NCI-H748 treated with DMSO at 0.1 percent for 48 hours (cell line): ENCODE results near the gene CMIP.

ENCODE experiments used
- DNase-seq: peaks from one replicate; lab custom pipeline; 2025; lab: John Stamatoyannopoulos, UW

The CMIP gene

GRCh38 chr16:81748476-81749198, 304.0 kb downstream of the CMIP start:
- DNase-seq = no peak

GRCh38 chr16:81752225-81752875, 307.7 kb downstream of the CMIP start:
- DNase-seq = no peak

GRCh38 chr16:81752876-81753227, 308.2 kb downstream of the CMIP start:
- DNase-seq = no peak

- DNase-seq = no peak
These were observed 310.2 kb downstream of the CMIP start for GRCh38 chr16:81754858-81755257.

- DNase-seq = no peak
These were observed 311.5 kb downstream of the CMIP start for GRCh38 chr16:81755915-81756614.

- no peak for DNase-seq
These were observed 312.2 kb downstream of the CMIP start for GRCh38 chr16:81756615-81757356.

GRCh38 chr16:81758376-81758775, 313.8 kb downstream of the CMIP start:
- DNase-seq = no peak
